Lower lobe of right lung (tissue), 2 donors: ENCODE measurements around the gene ZDHHC3. TPM values are rescaled to one million over a fixed set of nuclear protein-coding genes. Genes with fewer than 3 reads are reported as not detected.

Experiments used
- ATAC-seq, 2 donors: fragments of 200-7000 bp; cut with Tn5 transposase; one replicate each; pipeline ENCODE4 v1.9.1; 2020 to 2022; ENCODE audit warnings: mild to moderate bottlenecking in 2 of 2, moderate library complexity in 2 of 2
- DNase-seq: peaks from one replicate; pipeline ENCODE4 v3.0.0-alpha.2; 2020
- H3K27ac ChIP-seq: fragments of 200-600 bp; one replicate; pipeline ENCODE4 v1.8.0; 2022
- H3K27me3 ChIP-seq: fragments of 200-600 bp; one replicate; pipeline ENCODE4 v1.8.0; 2022; ENCODE audit warnings: low read depth
- H3K36me3 ChIP-seq: fragments of 200-600 bp; one replicate; pipeline ENCODE4 v1.8.0; 2022; ENCODE audit warnings: mild to moderate bottlenecking
- H3K4me1 ChIP-seq: fragments of 200-600 bp; one replicate; pipeline ENCODE4 v1.8.0; 2022
- H3K4me3 ChIP-seq: fragments of 200-600 bp; one replicate; pipeline ENCODE4 v1.8.0; 2022; ENCODE audit warnings: mild to moderate bottlenecking
- H3K9me3 ChIP-seq: fragments of 200-600 bp; one replicate; pipeline ENCODE4 v1.8.0; 2022
- CTCF ChIP-seq: fragments of 200-600 bp; IDR thresholded peaks from one replicate; pipeline ENCODE4 v1.8.0; 2022; ENCODE audit warnings: antibody characterized with exemption, mild to moderate bottlenecking
- intact Hi-C: fragments of 100-400 bp; cut with DNase I; formaldehyde crosslinking; loops from one replicate; pipeline ENCODE4 v1.11.0; 2022
- total RNA-seq: library from RNA; stranded (reverse); fragmentation: NEBNext Ultra II Directional; extraction: Animal tissue kit (Norgen Biotek cat#: 25700); gene quantifications from one replicate; pipeline ENCODE4 v1.2.1, GENCODE V29; 2021
- donor health status: DM: no; HTN: yes; CAD: no; lungs with severe emphysema.

The ZDHHC3 gene
- total RNA-seq, 1 donor from 2014 or later = 110 TPM

- no peaks in the 10 kb centered on the region for H3K9me3 ChIP-seq
- peaks cover 40% of the 10 kb centered on the region for H3K4me1 ChIP-seq
- intact Hi-C loops = no loop called here
- ATAC-seq (no peak), DNase-seq (no peak)
- no peak overlapping the region for H3K4me3 ChIP-seq
- no peak for TF ChIP-seq CTCF
- no peaks in the 10 kb centered on the region for H3K36me3 ChIP-seq
- H3K27ac ChIP-seq = no peak overlapping the region
- H3K27me3 ChIP-seq = no peaks in the 10 kb centered on the region
These were observed 44.6 kb upstream of the ZDHHC3 start for GRCh38 chr3:45020534-45020933.

- peaks cover 6% of the 10 kb centered on the region for H3K36me3 ChIP-seq
- H3K4me1 ChIP-seq = peaks cover 34% of the 10 kb centered on the region
- DNase-seq (no peak), ATAC-seq (no peak)
- no peak overlapping the region for H3K4me3 ChIP-seq
- no peaks in the 10 kb centered on the region for H3K9me3 ChIP-seq
- H3K27ac ChIP-seq = peak overlapping the region; percentile 28
- intact Hi-C loops = no loop called here
- no peak for TF ChIP-seq CTCF
- no peaks in the 10 kb centered on the region for H3K27me3 ChIP-seq
These were observed 41.8 kb upstream of the ZDHHC3 start for GRCh38 chr3:45017821-45018220.

- Histone ChIP-seq H3K27ac (no peak overlapping the region), H3K4me1 (peaks cover 42% of the 10 kb centered on the region), H3K9me3 (no peaks in the 10 kb centered on the region), H3K27me3 (no peaks in the 10 kb centered on the region), H3K4me3 (no peak overlapping the region), H3K36me3 (peaks cover 11% of the 10 kb centered on the region)
- ATAC-seq (no peak), DNase-seq (no peak)
- TF ChIP-seq CTCF = no peak
- intact Hi-C loops = no loop called here
These were observed 40.9 kb upstream of the ZDHHC3 start for GRCh38 chr3:45016916-45017315.

GRCh38 chr3:45012577-45012976 lies 36.6 kb upstream of the ZDHHC3 start:
- Histone ChIP-seq H3K27ac (peak overlapping the region; percentile 78), H3K4me3 (no peak overlapping the region), H3K27me3 (no peaks in the 10 kb centered on the region), H3K36me3 (peaks cover 24% of the 10 kb centered on the region), H3K4me1 (peaks cover 38% of the 10 kb centered on the region), H3K9me3 (no peaks in the 10 kb centered on the region)
- TF ChIP-seq CTCF = no peak
- intact Hi-C loops = no loop called here
- ATAC-seq (no peak), DNase-seq (no peak)

GRCh38 chr3:45011756-45012508 lies 36.0 kb upstream of the ZDHHC3 start:
- H3K9me3 ChIP-seq = no peaks in the 10 kb centered on the region
- DNase-seq (peak; percentile 56), ATAC-seq (peak; percentile 81 to 82)
- no peaks in the 10 kb centered on the region for H3K27me3 ChIP-seq
- intact Hi-C loops = no loop called here
- peak overlapping the region; percentile 78 for H3K27ac ChIP-seq
- H3K36me3 ChIP-seq = peaks cover 30% of the 10 kb centered on the region
- H3K4me1 ChIP-seq = peaks cover 32% of the 10 kb centered on the region
- no peak for TF ChIP-seq CTCF
- no peak overlapping the region for H3K4me3 ChIP-seq
